ENCODE results near the gene DNAJC28.

Gene DNAJC28

GRCh38 chr21:33441489-33442477 lies 49.7 kb downstream of the DNAJC28 start:
- TF ChIP-seq Cebpa-rat (IDR thresholded peaks at IDR 0.05), result peak; percentile 63; the same call in 1 of the 2 replicates
- Histone ChIP-seq H3K4me3 (no peak overlapping the region), H3K36me3 (peaks cover 23% of the 10 kb centered on the region), H3K4me2 (peak overlapping the region; percentile 75), H3K9ac (no peak overlapping the region; the same call in 1 of the 2 replicates), H3K4me1 (peaks cover 55% of the 10 kb centered on the region), H3K27ac (peak overlapping the region; percentile 63), H3K9me3 (no peaks in the 10 kb centered on the region), H3K27me3 (no peaks in the 10 kb centered on the region), H4K20me1 (peaks cover 7% of the 10 kb centered on the region; the same call in 1 of the 2 replicates)
